Cardiac ventricle fibroblast (primary cell): ENCODE data around the gene ADGRF4. TPM values are rescaled to one million over a fixed set of nuclear protein-coding genes. Genes with fewer than 3 reads are reported as not detected.

Experiments used
- total RNA-seq: library from RNA; depleted of rRNA; stranded (reverse); fragments of >200 nt; gene quantifications from 2 replicates; pipeline ENCODE4 v1.2.3, GENCODE V29; 2015

The ADGRF4 gene, protein sequence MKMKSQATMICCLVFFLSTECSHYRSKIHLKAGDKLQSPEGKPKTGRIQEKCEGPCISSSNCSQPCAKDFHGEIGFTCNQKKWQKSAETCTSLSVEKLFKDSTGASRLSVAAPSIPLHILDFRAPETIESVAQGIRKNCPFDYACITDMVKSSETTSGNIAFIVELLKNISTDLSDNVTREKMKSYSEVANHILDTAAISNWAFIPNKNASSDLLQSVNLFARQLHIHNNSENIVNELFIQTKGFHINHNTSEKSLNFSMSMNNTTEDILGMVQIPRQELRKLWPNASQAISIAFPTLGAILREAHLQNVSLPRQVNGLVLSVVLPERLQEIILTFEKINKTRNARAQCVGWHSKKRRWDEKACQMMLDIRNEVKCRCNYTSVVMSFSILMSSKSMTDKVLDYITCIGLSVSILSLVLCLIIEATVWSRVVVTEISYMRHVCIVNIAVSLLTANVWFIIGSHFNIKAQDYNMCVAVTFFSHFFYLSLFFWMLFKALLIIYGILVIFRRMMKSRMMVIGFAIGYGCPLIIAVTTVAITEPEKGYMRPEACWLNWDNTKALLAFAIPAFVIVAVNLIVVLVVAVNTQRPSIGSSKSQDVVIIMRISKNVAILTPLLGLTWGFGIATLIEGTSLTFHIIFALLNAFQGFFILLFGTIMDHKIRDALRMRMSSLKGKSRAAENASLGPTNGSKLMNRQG
- 0.94 and 1.1 TPM in 2 replicates for total RNA-seq

DNA sequence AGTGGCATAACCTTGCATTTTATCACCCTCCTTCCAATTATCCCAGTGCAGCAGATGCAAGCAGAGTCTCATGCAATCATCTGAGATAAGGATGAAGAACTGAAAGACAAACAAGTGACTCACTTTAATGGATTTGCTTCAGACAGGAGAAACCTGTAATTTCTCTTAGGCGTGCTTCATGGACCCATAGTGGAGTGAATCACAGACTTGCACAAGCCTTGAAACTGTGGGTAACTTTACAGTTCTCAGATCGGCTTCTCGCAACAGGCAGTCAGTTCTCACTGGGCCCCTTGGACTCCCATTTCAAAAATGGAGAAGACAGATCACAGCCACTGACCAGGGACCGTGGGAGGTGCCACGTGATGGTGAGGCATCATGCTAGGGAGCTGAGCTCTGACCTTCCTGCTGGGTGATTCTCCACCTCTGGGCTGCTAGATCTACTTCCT lies at the start of gene ADGRF4:
Gene ADGRF4 (plus strand): TSS at position 239 of the 446 bp plus-strand sequence. CDS start 8,666 bp downstream, outside the sequence.

Other genes starting within 250 kb of the ADGRF4 start
- 9.5 and 11.2 TPM in 2 replicates for gene CD2AP, start 220.8 kb upstream of the ADGRF4 start, total RNA-seq
- gene OPN5, start 83.5 kb downstream of the ADGRF4 start, total RNA-seq = not detected in 2 replicates